Measurements from ENCODE around the gene NDUFS2.
"Not testable (repeated sequence)": the region's sequence is repeated elsewhere in the genome, so short reads cannot be mapped to it uniquely, and the experiment has no call there.

Gene NDUFS2

DNA sequence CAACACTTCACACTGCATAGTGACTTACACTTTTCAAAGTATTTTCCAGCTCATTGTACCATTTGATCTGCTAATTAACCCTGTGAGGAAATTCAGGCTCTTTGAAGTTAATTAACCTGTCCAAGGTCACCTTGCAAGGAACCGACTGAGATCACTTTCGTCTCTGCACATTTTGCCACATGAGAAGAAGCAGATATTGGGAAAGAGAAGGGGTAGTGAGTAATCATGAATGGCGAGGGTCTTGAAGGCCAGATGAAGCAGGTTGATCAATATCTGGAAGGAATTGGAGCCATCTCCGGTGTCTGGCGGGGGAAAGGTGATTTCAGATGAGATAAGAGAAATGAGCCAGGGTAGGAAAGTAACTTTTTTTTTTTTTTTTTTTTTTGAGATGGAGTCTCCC lies 17.8 kb downstream of the NDUFS2 start:
- H3K4me1 ChIP-seq (ENCODE audit: control insufficient read depth, insufficient read depth, low read length) = peaks cover 4% of the 10 kb centered on the region
- no peak overlapping the region for H3K4me3 ChIP-seq (ENCODE audit: low read length)
- no peak for DNase-seq (ENCODE audit: low read depth, low spot score)
- no peak overlapping the region for H3K27ac ChIP-seq (ENCODE audit: low read length)
- no peaks in the 10 kb centered on the region for H3K9me3 ChIP-seq (ENCODE audit: control insufficient read depth, insufficient read depth, low read length)
- H3K27me3 ChIP-seq (ENCODE audit: control insufficient read depth, insufficient read depth, low read length) = no peaks in the 10 kb centered on the region
- no CpG with 5 or more reads among the region's 5 CpGs for WGBS (ENCODE audit: insufficient coverage, insufficient read length)
- 0 out of 2 replicates have a peak, but pooled peaks cover 4% of the 10 kb centered on the region for H3K36me3 ChIP-seq (ENCODE audit: control insufficient read depth, insufficient read depth, low read length)

DNA sequence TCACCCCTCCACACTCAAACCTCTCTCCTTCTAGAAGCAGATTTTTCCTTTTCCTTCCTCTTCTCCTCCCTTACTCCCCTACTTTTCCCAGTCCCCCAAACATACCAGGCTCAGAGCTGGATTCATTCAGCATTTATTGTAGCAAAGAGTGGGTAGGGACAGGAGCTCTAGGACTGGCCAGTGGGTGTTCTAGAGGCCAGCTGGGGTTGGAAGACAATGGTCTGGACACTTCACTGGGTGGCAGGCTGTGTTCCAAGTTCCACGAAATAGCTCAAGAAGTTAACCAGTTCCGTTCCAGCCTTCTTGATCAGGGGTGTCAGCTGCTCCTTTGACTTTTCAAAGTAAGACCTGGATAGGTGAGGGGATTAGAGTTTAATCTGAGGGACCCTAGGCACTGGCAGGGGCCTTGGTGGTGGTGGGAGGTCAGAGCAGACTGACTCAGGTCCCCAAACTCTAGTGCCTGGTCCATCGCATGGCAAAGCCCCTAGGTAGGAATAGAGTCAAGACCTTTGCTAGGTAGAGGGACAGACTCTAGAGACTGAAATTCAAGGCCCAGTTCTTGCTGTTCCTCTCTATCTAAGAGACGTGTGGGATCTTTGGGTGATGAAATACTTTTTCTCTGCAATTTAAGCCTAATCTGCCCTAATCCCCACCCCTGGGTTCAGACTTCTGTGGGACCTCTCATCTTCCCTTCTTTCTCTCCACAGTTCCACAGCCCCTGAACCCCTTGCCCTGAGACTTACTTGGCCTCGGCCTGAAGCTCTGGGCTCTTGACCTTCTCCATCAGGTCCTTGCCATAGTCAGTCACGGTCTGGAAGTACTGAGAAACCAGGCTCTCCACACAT lies 20.2 kb downstream of the NDUFS2 start:
- no peak for DNase-seq (ENCODE audit: low read depth, low spot score)
- no peaks in the 10 kb centered on the region for H3K9me3 ChIP-seq (ENCODE audit: control insufficient read depth, insufficient read depth, low read length)
- peaks cover 4% of the 10 kb centered on the region for H3K4me1 ChIP-seq (ENCODE audit: control insufficient read depth, insufficient read depth, low read length)
- no CpG with 5 or more reads among the region's 6 CpGs for WGBS (ENCODE audit: insufficient coverage, insufficient read length)
- no peaks in the 10 kb centered on the region for H3K27me3 ChIP-seq (ENCODE audit: control insufficient read depth, insufficient read depth, low read length)
- no peak overlapping the region for H3K4me3 ChIP-seq (ENCODE audit: low read length)
- H3K27ac ChIP-seq (ENCODE audit: low read length) = no peak overlapping the region
- no peaks in the 10 kb centered on the region for H3K36me3 ChIP-seq (ENCODE audit: control insufficient read depth, insufficient read depth, low read length)

DNA sequence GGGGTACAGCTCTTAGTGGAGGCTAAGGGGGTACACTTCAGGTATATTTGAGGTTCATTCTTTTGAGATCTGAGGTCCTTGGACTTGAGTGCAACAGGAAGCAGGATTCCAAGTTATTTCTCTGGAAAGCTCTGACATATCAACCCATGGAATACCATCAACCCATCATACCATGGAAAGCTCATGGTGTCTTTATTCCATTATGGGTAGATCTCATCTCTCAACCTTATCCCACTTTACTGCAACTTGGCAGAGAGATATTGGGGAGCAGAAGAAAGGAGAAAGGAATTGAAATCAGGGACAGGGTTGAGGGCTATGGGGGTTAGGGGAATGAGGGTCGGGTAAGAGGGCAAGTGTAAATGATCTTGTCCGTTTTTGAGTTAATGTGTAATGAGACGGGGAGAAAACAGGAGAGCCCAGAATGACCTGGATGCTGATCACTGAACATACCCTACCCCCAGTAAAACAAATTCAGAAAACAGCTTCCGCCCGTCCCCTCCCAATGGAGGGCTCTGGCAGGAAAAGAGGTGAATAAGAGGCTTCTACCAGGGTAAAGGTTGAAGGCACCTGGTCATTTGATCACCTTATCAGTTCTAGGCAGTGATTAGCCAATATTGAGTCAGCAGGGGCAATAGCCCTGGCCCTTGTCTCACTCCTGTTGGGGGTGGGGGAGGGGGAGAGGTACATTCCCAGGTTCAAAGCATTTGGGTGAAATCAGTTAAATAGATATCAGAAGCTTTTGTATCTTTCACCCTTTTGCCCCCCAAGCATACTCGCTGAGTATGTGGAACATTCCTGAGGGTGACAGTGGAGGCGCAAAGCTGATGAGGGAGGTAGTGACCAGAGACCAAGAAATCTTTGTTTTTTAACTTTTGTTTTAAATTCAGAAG lies 21.9 kb downstream of the NDUFS2 start:
- H3K36me3 ChIP-seq (ENCODE audit: control insufficient read depth, insufficient read depth, low read length) = peaks cover 8% of the 10 kb centered on the region; the same call in 1 of the 2 replicates
- 100% methylated on average over 2 of the region's 7 CpGs for WGBS (ENCODE audit: insufficient coverage, insufficient read length)
- no peak overlapping the region for H3K4me3 ChIP-seq (ENCODE audit: low read length)
- peaks cover 2% of the 10 kb centered on the region; the same call in 1 of the 2 replicates for H3K4me1 ChIP-seq (ENCODE audit: control insufficient read depth, insufficient read depth, low read length)
- H3K9me3 ChIP-seq (ENCODE audit: control insufficient read depth, insufficient read depth, low read length) = no peaks in the 10 kb centered on the region
- no peak for DNase-seq (ENCODE audit: low read depth, low spot score)
- H3K27ac ChIP-seq (ENCODE audit: low read length) = no peak overlapping the region
- H3K27me3 ChIP-seq (ENCODE audit: control insufficient read depth, insufficient read depth, low read length) = no peaks in the 10 kb centered on the region

DNA sequence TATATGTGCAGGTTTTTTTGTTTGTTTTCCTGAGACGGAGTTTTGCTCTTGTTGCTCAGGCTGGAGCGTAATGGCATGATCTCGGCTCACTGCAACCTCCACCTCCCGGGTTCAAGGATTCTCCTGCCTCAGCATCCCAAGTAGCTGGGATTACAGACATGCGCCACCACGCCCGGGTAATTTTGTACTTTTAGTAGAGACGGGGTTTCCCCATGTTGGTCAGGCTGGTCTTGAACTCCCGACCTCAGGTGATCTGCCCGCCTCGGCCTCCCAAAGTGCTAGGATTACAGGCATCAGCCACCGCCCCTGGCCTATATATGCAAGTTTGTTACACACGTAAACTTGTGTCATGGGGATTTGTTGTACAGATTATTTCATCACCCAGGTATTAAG lies 22.5 kb downstream of the NDUFS2 start:
- not testable (repeated sequence) for H3K27ac ChIP-seq (ENCODE audit: low read length); H3K36me3 ChIP-seq (ENCODE audit: control insufficient read depth, insufficient read depth, low read length); H3K4me3 ChIP-seq (ENCODE audit: low read length); H3K27me3 ChIP-seq (ENCODE audit: control insufficient read depth, insufficient read depth, low read length); DNase-seq (ENCODE audit: low read depth, low spot score); H3K4me1 ChIP-seq (ENCODE audit: control insufficient read depth, insufficient read depth, low read length); H3K9me3 ChIP-seq (ENCODE audit: control insufficient read depth, insufficient read depth, low read length)
- WGBS (ENCODE audit: insufficient coverage, insufficient read length) = no CpG with 5 or more reads among the region's 13 CpGs

DNA sequence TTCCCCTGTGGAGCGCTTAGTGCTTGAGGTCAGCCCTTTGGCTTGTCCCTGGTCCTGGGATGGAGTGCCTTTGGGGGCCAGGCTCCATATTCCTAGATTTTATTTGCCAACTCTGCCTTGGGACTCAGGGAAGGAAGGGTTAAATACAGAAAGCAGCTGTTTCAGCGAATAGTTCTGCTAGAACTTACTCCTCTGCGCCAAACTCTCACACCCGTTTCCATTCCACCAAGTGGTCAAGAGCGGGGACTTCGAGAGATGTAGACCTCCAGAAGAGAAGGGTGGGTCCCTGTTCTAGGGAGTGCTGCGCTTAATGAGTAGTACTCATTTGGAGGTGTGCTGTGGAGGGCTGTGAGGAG lies 23.0 kb downstream of the NDUFS2 start:
- H3K27ac ChIP-seq (ENCODE audit: low read length) = no peak overlapping the region
- H3K4me3 ChIP-seq (ENCODE audit: low read length) = no peak overlapping the region
- peaks cover 2% of the 10 kb centered on the region; the same call in 1 of the 2 replicates for H3K4me1 ChIP-seq (ENCODE audit: control insufficient read depth, insufficient read depth, low read length)
- no peaks in the 10 kb centered on the region for H3K27me3 ChIP-seq (ENCODE audit: control insufficient read depth, insufficient read depth, low read length)
- no peaks in the 10 kb centered on the region for H3K9me3 ChIP-seq (ENCODE audit: control insufficient read depth, insufficient read depth, low read length)
- H3K36me3 ChIP-seq (ENCODE audit: control insufficient read depth, insufficient read depth, low read length) = peaks cover 8% of the 10 kb centered on the region; the same call in 1 of the 2 replicates
- DNase-seq (ENCODE audit: low read depth, low spot score) = no peak
- no CpG with 5 or more reads among the region's 7 CpGs for WGBS (ENCODE audit: insufficient coverage, insufficient read length)

DNA sequence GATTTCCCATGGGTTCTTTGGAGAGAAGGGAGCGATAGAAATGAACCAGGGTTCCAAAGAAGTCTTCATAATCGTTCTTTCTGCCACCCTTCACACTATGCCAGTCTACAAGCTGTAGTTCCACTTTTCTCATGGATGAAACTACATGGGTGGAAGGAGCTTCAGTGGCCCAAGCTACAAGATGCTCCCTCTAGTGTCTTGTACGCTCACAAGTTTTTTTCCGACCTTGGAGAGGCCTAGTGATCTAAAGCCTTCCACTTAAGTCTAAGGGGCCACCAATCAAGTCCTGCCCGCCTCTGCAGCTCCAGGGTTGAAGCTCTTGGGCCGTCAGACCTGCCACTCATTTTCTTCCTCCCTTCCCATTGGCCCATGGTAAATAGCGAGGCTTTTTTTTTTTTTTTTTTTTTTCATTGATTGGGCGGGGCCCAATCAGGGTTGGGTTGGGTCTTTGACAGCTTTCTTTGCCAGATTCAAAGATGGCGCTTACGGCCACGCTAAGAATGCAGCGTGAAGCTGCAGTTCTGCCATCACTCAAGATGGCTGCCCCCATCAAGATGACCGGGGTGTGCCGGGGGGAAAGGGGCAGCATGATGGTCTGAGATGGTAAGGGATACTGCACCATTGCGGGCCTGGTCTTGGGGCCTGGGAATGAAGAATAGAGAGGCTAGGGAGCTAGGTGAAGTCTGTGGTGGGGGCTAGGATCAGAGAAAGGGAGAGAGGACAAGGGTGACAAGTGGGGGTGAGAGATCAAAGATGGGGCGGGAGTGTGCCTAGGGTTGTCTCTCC lies 23.6 kb downstream of the NDUFS2 start, which contains the start of gene TOMM40L:
TSS of gene TOMM40L (plus strand) at position 527 of the 786 bp plus-strand sequence. CDS start 430 bp downstream, outside the sequence.
- no CpG with 5 or more reads among the region's 16 CpGs for WGBS (ENCODE audit: insufficient coverage, insufficient read length)
- H3K27me3 ChIP-seq (ENCODE audit: control insufficient read depth, insufficient read depth, low read length) = no peaks in the 10 kb centered on the region
- peaks cover 8% of the 10 kb centered on the region; the same call in 1 of the 2 replicates for H3K36me3 ChIP-seq (ENCODE audit: control insufficient read depth, insufficient read depth, low read length)
- no peak within 1 kb of the TSS for H3K27ac ChIP-seq (ENCODE audit: low read length)
- no peaks in the 10 kb centered on the region for H3K9me3 ChIP-seq (ENCODE audit: control insufficient read depth, insufficient read depth, low read length)
- peak within 1 kb of the TSS; percentile 62; the same call in 1 of the 2 replicates for H3K4me3 ChIP-seq (ENCODE audit: low read length)
- H3K4me1 ChIP-seq (ENCODE audit: control insufficient read depth, insufficient read depth, low read length) = peaks cover 2% of the 10 kb centered on the region; the same call in 1 of the 2 replicates
- peak; percentile 96 for DNase-seq (ENCODE audit: low read depth, low spot score)

DNA sequence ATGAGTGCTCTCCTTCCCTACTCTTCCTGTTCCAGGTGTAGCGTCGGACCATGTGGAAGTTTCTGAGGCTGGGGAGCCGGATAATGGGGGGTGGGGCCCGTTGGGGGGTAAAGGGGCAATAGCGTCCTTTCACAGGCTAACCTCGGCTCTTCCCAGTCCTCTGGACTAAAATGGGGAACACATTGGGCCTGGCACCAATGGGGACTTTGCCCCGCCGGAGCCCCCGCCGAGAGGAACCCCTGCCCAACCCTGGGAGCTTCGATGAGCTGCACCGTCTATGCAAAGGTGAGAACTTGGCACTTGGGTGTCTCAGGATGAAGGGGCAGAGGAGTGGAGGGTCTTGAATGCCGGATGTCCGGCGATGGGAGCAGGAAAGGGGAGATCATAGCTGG lies 24.1 kb downstream of the NDUFS2 start:
- Histone ChIP-seq H3K4me1 (ENCODE audit: control insufficient read depth, insufficient read depth, low read length) (peaks cover 2% of the 10 kb centered on the region; the same call in 1 of the 2 replicates), H3K36me3 (ENCODE audit: control insufficient read depth, insufficient read depth, low read length) (peaks cover 8% of the 10 kb centered on the region; the same call in 1 of the 2 replicates), H3K9me3 (ENCODE audit: control insufficient read depth, insufficient read depth, low read length) (no peaks in the 10 kb centered on the region), H3K27me3 (ENCODE audit: control insufficient read depth, insufficient read depth, low read length) (no peaks in the 10 kb centered on the region), H3K4me3 (ENCODE audit: low read length) (peak overlapping the region; percentile 62; the same call in 1 of the 2 replicates), H3K27ac (ENCODE audit: low read length) (no peak overlapping the region)
- DNase-seq (ENCODE audit: low read depth, low spot score) = no peak
- no CpG with 5 or more reads among the region's 15 CpGs for WGBS (ENCODE audit: insufficient coverage, insufficient read length)

DNA sequence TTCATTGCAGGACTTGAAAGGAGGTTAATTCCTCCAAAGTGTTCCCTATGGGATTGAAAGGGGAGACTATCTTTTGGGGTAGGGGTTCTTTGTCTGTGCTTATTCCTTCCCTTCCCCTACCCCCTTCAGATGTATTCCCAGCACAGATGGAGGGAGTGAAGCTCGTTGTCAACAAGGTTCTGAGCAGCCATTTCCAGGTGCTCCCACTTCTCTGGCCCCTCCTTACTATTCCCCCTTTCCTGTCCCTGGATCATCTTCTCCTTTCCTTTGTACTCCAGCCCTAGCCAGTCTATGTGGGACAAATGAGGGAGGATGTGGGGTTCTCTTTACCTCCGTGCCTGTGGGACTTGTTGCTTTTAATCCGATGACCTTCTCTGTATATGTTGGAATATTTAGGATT lies 24.6 kb downstream of the NDUFS2 start:
- peak overlapping the region; percentile 62; the same call in 1 of the 2 replicates for H3K4me3 ChIP-seq (ENCODE audit: low read length)
- H3K4me1 ChIP-seq (ENCODE audit: control insufficient read depth, insufficient read depth, low read length) = peaks cover 2% of the 10 kb centered on the region; the same call in 1 of the 2 replicates
- no peak for DNase-seq (ENCODE audit: low read depth, low spot score)
- WGBS (ENCODE audit: insufficient coverage, insufficient read length) = no CpG with 5 or more reads among the region's 3 CpGs
- H3K36me3 ChIP-seq (ENCODE audit: control insufficient read depth, insufficient read depth, low read length) = peaks cover 8% of the 10 kb centered on the region; the same call in 1 of the 2 replicates
- no peaks in the 10 kb centered on the region for H3K27me3 ChIP-seq (ENCODE audit: control insufficient read depth, insufficient read depth, low read length)
- H3K27ac ChIP-seq (ENCODE audit: low read length) = no peak overlapping the region
- no peaks in the 10 kb centered on the region for H3K9me3 ChIP-seq (ENCODE audit: control insufficient read depth, insufficient read depth, low read length)

DNA sequence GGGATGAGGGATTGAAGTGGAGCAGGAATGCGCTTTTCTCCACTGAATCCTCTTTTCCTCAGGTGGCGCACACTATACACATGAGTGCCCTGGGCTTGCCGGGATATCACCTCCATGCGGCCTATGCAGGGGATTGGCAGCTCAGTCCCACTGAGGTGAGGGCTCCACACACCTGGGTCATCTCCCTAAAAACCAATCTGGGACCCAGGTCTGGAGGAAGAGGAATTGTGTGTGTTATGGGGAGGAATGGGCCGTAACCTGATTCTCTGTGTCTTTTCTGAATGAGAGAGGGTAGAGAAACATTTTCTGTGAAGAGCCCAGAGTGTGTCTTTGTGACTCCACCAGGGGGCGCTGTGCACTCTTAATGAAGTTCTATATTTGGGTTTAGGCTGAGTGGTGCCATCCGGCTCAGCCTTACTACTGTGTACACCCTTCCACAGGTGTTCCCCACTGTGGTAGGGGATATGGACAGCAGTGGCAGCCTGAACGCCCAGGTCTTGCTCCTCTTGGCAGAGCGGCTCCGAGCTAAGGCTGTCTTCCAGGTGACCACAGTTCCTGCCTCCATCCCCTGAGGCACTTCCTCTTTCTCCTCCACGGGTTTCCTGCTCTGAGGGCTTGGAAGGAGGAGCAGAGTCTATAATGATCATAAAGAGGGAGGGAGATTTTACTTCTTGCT lies 25.2 kb downstream of the NDUFS2 start:
- Histone ChIP-seq H3K36me3 (ENCODE audit: control insufficient read depth, insufficient read depth, low read length) (peaks cover 8% of the 10 kb centered on the region; the same call in 1 of the 2 replicates), H3K9me3 (ENCODE audit: control insufficient read depth, insufficient read depth, low read length) (no peaks in the 10 kb centered on the region), H3K4me1 (ENCODE audit: control insufficient read depth, insufficient read depth, low read length) (peaks cover 2% of the 10 kb centered on the region; the same call in 1 of the 2 replicates), H3K27ac (ENCODE audit: low read length) (no peak overlapping the region), H3K27me3 (ENCODE audit: control insufficient read depth, insufficient read depth, low read length) (no peaks in the 10 kb centered on the region), H3K4me3 (ENCODE audit: low read length) (no peak overlapping the region; the same call in 1 of the 2 replicates)
- WGBS (ENCODE audit: insufficient coverage, insufficient read length) = no CpG with 5 or more reads among the region's 11 CpGs
- DNase-seq (ENCODE audit: low read depth, low spot score) = no peak

Measured in iPS DF 6.9 (cell line).